AG04450 (cell line): ENCODE results near the gene PKD1. TPM values are rescaled to one million over a fixed set of nuclear protein-coding genes. Genes with fewer than 3 reads are reported as not detected.
"Not testable (repeated sequence)": the region's sequence is repeated elsewhere in the genome, so short reads cannot be mapped to it uniquely, and the experiment has no call there.

Source experiments
- CTCF ChIA-PET: fragments of 300-600, 350-600 bp; formaldehyde crosslinking; extraction: SDS; loops from one replicate; lab custom pipeline; 2022; ENCODE audit warnings: antibody characterized with exemption, inconsistent platforms; lab: Charles Lee
- POLR2A ChIA-PET: fragments of 350-600 bp; formaldehyde crosslinking; extraction: SDS; loops from one replicate; lab custom pipeline; 2021; ENCODE audit warnings: antibody characterized with exemption, inconsistent platforms; lab: Yijun Ruan, JAX
- DNase-seq: peaks from one replicate; pipeline ENCODE4 v3.0.0-alpha.2; 2011; ENCODE audit warnings: low read depth, low spot score
- H3K27ac ChIP-seq: one replicate; pipeline ENCODE4 v1.5.1; 2012; ENCODE audit warnings: low read depth, low read length, control low read depth
- H3K27me3 ChIP-seq: one replicate; pipeline ENCODE4 v1.6.0; 2012; ENCODE audit warnings: low read length; ENCODE audit not compliant: control insufficient read depth, insufficient read depth
- H3K4me3 ChIP-seq: 2 replicates; pipeline ENCODE4 v1.5.1; 2011; ENCODE audit warnings: mild to moderate bottlenecking, low read depth, low read length, control low read depth
- H3K9me3 ChIP-seq: 2 replicates; pipeline ENCODE4 v1.5.1; 2012; ENCODE audit warnings: low read length; ENCODE audit not compliant: control insufficient read depth, insufficient read depth
- polyA plus RNA-seq: library from polyadenylated mRNA; depleted of rRNA; stranded (reverse); fragments of >200 nt; gene quantifications from 2 replicates; pipeline ENCODE4 v1.2.3, GENCODE V29; 2011

The PKD1 gene
- polyA plus RNA-seq, 1 experiment, result 16.1 TPM

GRCh38 chr16:2126928-2127556, 8.7 kb downstream of the PKD1 start:
- not testable (repeated sequence) for H3K27ac ChIP-seq, DNase-seq, H3K4me3 ChIP-seq, H3K27me3 ChIP-seq, H3K9me3 ChIP-seq
- ChIA-PET POLR2A (interaction anchor here (0.6 to 1.4 kb wide), 3 partner anchors 28 to 898 kb away, joined by 4 to 7 read pairs (median 6); partner anchors contain the start of genes RPS2 and TRAF7), CTCF (interaction anchor here (1.3 kb wide), 1 partner anchor 14 kb away, joined by 4 read pairs; no protein-coding TSS in a partner anchor)

DNA sequence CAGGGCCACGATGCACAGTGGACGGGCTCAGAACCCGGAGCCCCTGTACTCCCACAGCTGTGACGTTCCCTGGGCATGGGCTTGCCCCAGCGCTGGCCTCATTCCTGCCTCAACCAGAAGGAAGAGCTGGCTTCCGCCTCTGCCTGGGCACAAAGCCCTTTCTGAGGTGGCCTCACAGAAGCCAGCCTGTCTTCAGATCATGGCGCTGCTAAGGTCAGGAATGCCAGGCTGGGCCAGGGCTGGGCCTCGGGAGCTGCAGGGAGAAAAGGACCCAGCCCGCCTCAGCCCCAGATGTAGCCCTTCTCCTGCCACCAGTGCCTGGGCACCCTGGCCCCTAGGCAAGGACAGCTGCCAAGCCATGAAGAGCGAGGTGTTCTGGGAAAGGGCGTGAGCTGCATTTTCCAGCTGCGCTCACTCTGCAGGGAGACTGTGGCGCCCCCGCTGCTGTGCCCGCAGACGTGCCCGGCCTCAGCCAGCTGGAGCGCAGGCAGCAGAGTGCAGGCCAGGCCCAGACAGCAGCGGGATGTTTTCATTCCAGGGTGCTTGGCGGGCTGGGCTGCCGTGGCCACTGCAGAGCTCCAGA, 9.4 kb downstream of the PKD1 start:
- H3K9me3 ChIP-seq, H3K27me3 ChIP-seq, DNase-seq: not testable (repeated sequence)
- H3K4me3 ChIP-seq, result peak overlapping the region; percentile 4; the same call in 1 of the 2 replicates
- H3K27ac ChIP-seq, result peak overlapping the region; percentile 65
- ChIA-PET POLR2A (interaction anchor here (0.6 to 1.4 kb wide), 3 partner anchors 29 to 899 kb away, joined by 4 to 7 read pairs (median 6); partner anchors contain the start of genes RPS2 and TRAF7), CTCF (interaction anchor here (1.3 kb wide), 1 partner anchor 14 kb away, joined by 4 read pairs; no protein-coding TSS in a partner anchor)

- CTCF ChIA-PET, result interaction anchor here (1.3 kb wide), 1 partner anchor 15 kb away, joined by 4 read pairs; no protein-coding TSS in a partner anchor
These were observed 10.1 kb downstream of the PKD1 start for GRCh38 chr16:2125609-2126008.

DNA sequence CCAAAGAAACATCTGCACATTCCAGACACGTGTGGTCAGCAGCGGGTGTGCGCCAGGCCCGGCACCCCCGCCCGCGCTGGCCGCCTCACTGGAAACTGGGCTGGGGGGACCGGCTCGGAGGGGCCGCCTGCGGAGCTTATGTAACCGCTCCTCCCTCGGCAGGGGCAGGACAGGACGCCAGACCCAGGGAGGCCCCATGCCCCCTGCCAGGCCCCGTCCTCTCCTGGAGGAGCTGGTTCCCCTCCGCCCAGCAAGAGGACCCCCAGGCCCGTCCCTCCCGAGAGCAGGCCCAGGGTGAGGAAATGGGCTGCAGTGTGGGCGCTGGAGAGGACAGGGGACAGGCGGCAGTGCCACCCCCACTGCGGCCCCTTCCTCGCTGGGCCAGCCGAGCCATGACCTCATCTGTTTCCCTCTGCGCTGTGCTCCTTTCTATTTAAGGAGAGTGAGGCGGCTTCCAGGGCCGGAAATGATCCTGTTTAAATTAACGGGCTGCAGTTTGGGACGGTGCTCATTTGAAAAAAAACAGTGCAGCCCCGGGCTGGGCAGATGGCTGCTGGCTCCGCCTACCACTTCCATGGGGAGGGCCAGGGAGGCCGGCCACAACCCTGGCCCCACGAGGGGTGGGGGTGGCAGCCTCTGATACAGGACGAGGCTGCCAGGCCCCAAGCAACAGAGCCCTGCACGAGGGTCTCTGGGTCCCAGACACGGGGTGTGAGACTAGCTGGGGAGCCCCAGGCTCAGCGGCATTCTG, 10.8 kb downstream of the PKD1 start:
- H3K9me3 ChIP-seq, H3K27me3 ChIP-seq, POLR2A ChIA-PET, CTCF ChIA-PET: not testable (repeated sequence)
- Histone ChIP-seq H3K4me3 (peak overlapping the region; percentile 44), H3K27ac (peak overlapping the region; percentile 97)
- peak; percentile 38 for DNase-seq

More at GRCh38 chr16:2125609-2126008, 10.1 kb downstream of the PKD1 start:
- POLR2A ChIA-PET, result interaction anchor here (1.4 kb wide), 1 partner anchor 30 kb away, joined by 6 read pairs; the partner anchor contains the start of gene TRAF7
- not testable (repeated sequence) for H3K4me3 ChIP-seq, H3K9me3 ChIP-seq, DNase-seq, H3K27me3 ChIP-seq
- H3K27ac ChIP-seq, result peak overlapping the region; percentile 97

DNA sequence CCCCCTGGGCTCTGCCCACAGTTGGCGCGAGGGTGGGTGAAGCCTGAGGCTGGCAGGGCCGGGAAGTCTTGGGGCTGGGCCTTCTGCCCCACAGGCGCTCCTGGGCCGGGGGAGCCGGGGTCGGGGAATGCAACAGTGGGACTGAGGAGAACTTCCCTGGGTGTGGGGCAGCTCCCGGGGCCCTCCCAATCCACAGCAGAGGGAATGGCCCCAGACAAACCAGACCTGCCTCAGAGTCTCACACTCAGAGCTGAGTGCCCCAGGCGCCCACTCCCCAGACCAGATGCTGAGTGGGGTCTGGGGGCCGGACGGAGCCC, 11.4 kb downstream of the PKD1 start:
- peak overlapping the region; percentile 44 for H3K4me3 ChIP-seq
- POLR2A ChIA-PET, CTCF ChIA-PET, H3K9me3 ChIP-seq, H3K27me3 ChIP-seq, DNase-seq: not testable (repeated sequence)
- H3K27ac ChIP-seq, result peak overlapping the region; percentile 97

DNA sequence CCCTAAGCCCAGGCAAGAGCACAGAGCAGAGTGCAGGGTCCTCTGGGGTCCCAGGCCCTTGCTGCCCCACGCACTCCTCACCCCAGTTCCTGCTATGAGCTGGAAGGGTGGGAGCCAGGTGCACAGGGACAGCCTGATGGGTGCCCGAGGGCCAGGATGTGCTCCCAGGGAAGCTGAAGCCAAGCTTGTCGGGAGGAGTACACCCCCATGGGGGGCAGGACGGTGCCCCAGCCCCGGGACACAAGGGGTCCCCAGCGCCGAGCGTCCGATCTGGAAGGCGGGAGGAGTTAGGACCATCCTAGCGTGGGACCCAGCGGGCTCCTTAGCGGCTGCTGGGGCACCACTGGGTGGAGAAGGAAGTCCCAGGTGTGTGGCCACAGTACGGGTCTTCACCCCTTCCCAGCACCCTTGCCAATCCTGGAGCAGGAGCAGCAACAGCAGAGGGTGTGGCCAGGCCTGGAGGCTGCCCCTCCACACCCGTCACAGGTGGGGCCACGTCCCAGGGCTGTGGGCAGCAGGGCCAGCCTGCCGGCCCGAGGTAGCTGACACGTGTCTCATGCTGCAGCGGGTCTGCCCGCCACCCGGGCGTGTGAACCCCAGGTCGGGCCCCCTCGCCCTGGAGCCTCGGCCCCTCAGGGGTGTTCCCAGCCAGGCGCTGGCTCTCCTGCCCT, 11.9 kb downstream of the PKD1 start:
- H3K27ac ChIP-seq, result peak overlapping the region; percentile 97
- DNase-seq, H3K4me3 ChIP-seq, H3K27me3 ChIP-seq, POLR2A ChIA-PET, H3K9me3 ChIP-seq, CTCF ChIA-PET: not testable (repeated sequence)

DNA sequence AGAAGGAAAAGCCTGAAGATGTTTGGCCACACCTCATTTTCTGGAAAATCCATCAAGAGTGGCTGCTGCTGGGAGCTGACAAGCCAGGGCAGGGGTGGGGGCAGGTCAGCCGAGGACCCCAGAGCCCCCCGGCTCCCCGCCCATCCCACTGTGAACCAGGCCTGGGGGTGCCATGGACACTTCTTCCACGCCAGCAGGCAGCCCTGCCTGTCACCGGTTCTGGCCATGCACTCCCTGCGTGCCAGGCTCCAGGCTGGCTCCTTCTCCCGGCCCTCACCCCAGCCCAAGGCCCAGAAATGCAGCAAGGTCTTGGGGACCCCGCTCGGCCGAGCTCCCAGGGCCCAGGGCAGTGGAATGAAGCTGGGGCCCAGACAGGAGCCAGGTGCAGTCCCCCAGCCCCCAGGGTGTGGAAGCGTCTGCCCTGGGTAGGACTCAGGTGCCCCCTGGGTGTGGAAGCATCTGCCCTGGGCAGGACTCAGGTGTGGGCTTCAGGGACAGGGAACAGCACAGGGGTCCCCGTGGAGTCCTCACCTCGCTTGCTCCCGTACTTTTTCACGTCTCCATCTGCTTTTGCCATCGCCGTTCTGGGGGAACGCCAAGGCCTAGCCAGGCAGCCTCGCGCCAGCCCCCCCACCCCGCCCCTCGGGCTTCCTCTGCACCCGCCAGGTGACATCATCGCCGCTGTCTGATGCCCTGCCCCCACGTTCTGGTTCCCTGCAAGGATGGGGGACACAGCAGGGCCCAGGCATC, 12.6 kb downstream of the PKD1 start:
- CTCF ChIA-PET, H3K27ac ChIP-seq, H3K9me3 ChIP-seq, H3K4me3 ChIP-seq, H3K27me3 ChIP-seq, DNase-seq, POLR2A ChIA-PET: not testable (repeated sequence)
